Liver (tissue), 9 donors: ENCODE data around the gene PITPNC1. TPM values are rescaled to one million over a fixed set of nuclear protein-coding genes. Genes with fewer than 3 reads are reported as not detected.

Experiments used
- DNase-seq: peaks from one replicate; pipeline ENCODE4 v3.0.0-alpha.2; 2017; ENCODE audit warnings: low spot score
- H3K27ac ChIP-seq, 2 donors: one replicate each; pipeline ENCODE4 v1.7.0; 2013; ENCODE audit warnings: inconsistent platforms in 2 of 2, low read length in 2 of 2, control low read depth in 1 of 2, low read depth in 1 of 2, mild to moderate bottlenecking in 1 of 2
- H3K27me3 ChIP-seq, 4 donors: one replicate each; pipeline versions ENCODE4 v1.6.1 to v1.7.0; 2013; ENCODE audit warnings: low read length in 3 of 4, inconsistent platforms in 1 of 4, mild to moderate bottlenecking in 1 of 4, moderate library complexity in 1 of 4; ENCODE audit not compliant: control insufficient read depth in 4 of 4, insufficient read depth in 4 of 4
- H3K36me3 ChIP-seq, 4 donors: one replicate each; pipeline versions ENCODE4 v1.6.1 to v1.7.0; 2013; ENCODE audit warnings: low read length in 3 of 4, mild to moderate bottlenecking in 3 of 4, low read depth in 1 of 4, moderate library complexity in 1 of 4; ENCODE audit not compliant: control insufficient read depth in 4 of 4, insufficient read depth in 3 of 4
- H3K4me1 ChIP-seq, 4 donors: one replicate each; pipeline versions ENCODE4 v1.6.1 to v1.7.0; 2013; ENCODE audit warnings: low read length in 3 of 4, mild to moderate bottlenecking in 3 of 4, moderate library complexity in 1 of 4; ENCODE audit not compliant: control insufficient read depth in 4 of 4, insufficient read depth in 4 of 4
- H3K4me3 ChIP-seq, 3 donors: one replicate each; pipeline versions ENCODE4 v1.6.1 to v1.7.0; 2013; ENCODE audit warnings: low read length in 3 of 3, control low read depth in 1 of 3, low read depth in 1 of 3, mild to moderate bottlenecking in 1 of 3
- H3K9ac ChIP-seq, 2 donors: one replicate each; pipeline ENCODE4 v1.7.0; 2013; ENCODE audit warnings: low read length in 2 of 2, mild to moderate bottlenecking in 2 of 2, moderate library complexity in 2 of 2, control low read depth in 1 of 2, low read depth in 1 of 2
- H3K9me3 ChIP-seq, 4 donors: one replicate each; pipeline versions ENCODE4 v1.6.1 to v1.7.0; 2013; ENCODE audit warnings: low read length in 3 of 4; ENCODE audit not compliant: control insufficient read depth in 4 of 4
- EGR1 ChIP-seq, 2 donors: IDR thresholded peaks; 2 replicates each; pipeline ENCODE4 v1.6.1; 2016 to 2018; ENCODE audit warnings: antibody characterized with exemption in 2 of 2, low read depth in 2 of 2
- FOXA1 ChIP-seq: IDR thresholded peaks from 2 replicates; pipeline ENCODE4 v1.6.1; 2016; ENCODE audit warnings: antibody characterized with exemption
- FOXA2 ChIP-seq: IDR thresholded peaks from 2 replicates; pipeline ENCODE4 v1.6.1; 2016; ENCODE audit warnings: antibody characterized with exemption
- GABPA ChIP-seq, 2 donors: IDR thresholded peaks in 1 of 2; conservative IDR thresholded peaks in 1 of 2; 2 replicates each; pipeline ENCODE4 v1.6.1; 2016; ENCODE audit warnings: antibody characterized with exemption in 2 of 2, mild to moderate bottlenecking in 1 of 2, moderate library complexity in 1 of 2
- HNF4A ChIP-seq, 2 donors: conservative IDR thresholded peaks; 2 replicates each; pipeline ENCODE4 v1.6.1; 2016; ENCODE audit warnings: antibody characterized with exemption in 2 of 2, mild to moderate bottlenecking in 2 of 2
- HNF4G ChIP-seq: IDR thresholded peaks from 2 replicates; pipeline ENCODE4 v1.6.1; 2016; ENCODE audit warnings: antibody characterized with exemption
- JUND ChIP-seq, 2 donors: IDR thresholded peaks; 2 replicates each; pipeline ENCODE4 v1.6.1; 2016; ENCODE audit warnings: antibody characterized with exemption in 2 of 2
- NR2F2 ChIP-seq: IDR thresholded peaks from 2 replicates; pipeline ENCODE4 v1.6.1; 2016; ENCODE audit warnings: antibody characterized with exemption
- RAD21 ChIP-seq, 2 donors: IDR thresholded peaks; 2 replicates each; pipeline ENCODE4 v1.6.1; 2016; ENCODE audit warnings: antibody characterized with exemption in 2 of 2, mild to moderate bottlenecking in 2 of 2
- RXRA ChIP-seq, 2 donors: IDR thresholded peaks; 2 replicates each; pipeline ENCODE4 v1.6.1; 2017 to 2018; ENCODE audit warnings: antibody characterized with exemption in 2 of 2, mild to moderate bottlenecking in 1 of 2
- SP1 ChIP-seq: IDR thresholded peaks from 2 replicates; pipeline ENCODE4 v1.6.1; 2018; ENCODE audit warnings: antibody characterized with exemption, mild to moderate bottlenecking
- TAF1 ChIP-seq: conservative IDR thresholded peaks from 2 replicates; pipeline ENCODE4 v1.6.1; 2016; ENCODE audit warnings: antibody characterized with exemption, mild to moderate bottlenecking
- YY1 ChIP-seq: IDR thresholded peaks from 2 replicates; pipeline ENCODE4 v1.6.1; 2016; ENCODE audit warnings: antibody characterized with exemption, mild to moderate bottlenecking
- WGBS: extraction: QIAGEN DNeasy Blood & Tissue Kit; methylation state at CpG from one replicate; pipeline ENCODE4 v1.1.7; 2013; 5-methylcytosine and 5-hydroxymethylcytosine counted together
- polyA plus RNA-seq, 2 donors: library from polyadenylated mRNA; stranded (reverse) in 1 of 2; unstranded in 1 of 2; fragments of 200-250 nt in 1 of 2; fragments of >200 nt in 1 of 2; fragmentation: Nextera tagmentation in 1 of 2; extraction: Ambion mirVana in 1 of 2; gene quantifications; one replicate each; pipeline versions ENCODE4 v1.2.1 to v1.2.3, GENCODE V29; 2013 to 2015
- total RNA-seq, 2 donors: library from RNA; depleted of rRNA; stranded (reverse); fragments of >200 nt; gene quantifications; one replicate each; pipeline ENCODE4 v1.2.3, GENCODE V29; 2014
- TF ChIP-seq, protein P1 (sequence below): IDR thresholded peaks from 2 replicates; pipeline ENCODE4 v1.6.1; 2016; ENCODE audit warnings: antibody characterized with exemption
- TF ChIP-seq, protein P2 (sequence below): IDR thresholded peaks from 2 replicates; pipeline ENCODE4 v1.6.1; 2016; ENCODE audit warnings: antibody characterized with exemption
- TF ChIP-seq, protein P3 (sequence below): IDR thresholded peaks from 2 replicates; pipeline ENCODE4 v1.6.1; 2016; ENCODE audit warnings: antibody characterized with exemption
- TF ChIP-seq, protein P4 (sequence below): IDR thresholded peaks from 2 replicates; pipeline ENCODE4 v1.6.1; 2016; ENCODE audit warnings: antibody characterized with exemption, mild to moderate bottlenecking
- donor health status: healthy.
- donor health status: healthy.
- donor health status: healthy.
- donor health status: healthy.
- donor health status: healthy.

Gene PITPNC1
- total and polyA plus RNA-seq, 4 donors = 2.3 to 10.2 (median 5.7) TPM

DNA sequence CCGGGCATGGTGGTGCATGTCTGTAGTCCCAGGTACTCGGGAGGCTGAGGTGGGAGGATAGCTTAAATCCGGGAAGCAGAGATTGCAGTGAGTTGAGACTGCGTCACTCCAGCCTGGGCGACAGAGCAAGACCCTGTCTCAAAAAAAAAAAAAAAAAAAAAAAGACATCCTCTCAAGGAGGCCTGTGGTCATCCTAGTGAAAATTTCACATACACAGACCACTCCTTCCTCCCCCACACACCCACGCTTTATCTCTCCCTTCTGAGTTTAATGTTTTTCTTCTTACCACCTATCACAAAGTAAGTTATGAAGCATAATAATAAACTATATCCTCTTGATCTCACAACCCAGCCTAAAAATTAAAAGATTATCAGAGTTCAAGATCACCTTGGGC is 339.3 kb downstream of the PITPNC1 start:
- 97% methylated on average over 6 of the region's 6 CpGs for WGBS

DNA sequence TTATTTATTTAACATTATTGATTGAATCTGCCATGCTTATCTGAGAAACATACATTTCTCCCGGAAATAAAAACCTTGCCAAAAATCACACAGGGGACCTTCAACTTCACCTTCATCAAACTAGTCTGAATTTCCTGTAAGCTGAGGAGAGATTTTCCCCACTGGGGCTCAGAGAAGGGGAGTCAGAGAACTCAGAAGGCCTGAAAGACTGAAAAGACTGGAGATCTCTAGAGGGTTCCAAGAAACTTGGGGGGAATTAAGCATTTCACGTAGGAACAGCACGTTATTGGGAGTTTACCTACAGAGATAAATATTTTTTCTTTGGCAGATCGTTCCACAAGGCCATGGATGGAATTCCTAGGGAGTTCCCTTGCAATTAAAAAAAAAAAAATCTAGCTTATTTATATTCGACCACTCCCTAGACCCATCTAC is 340.1 kb downstream of the PITPNC1 start:
- no peak for DNase-seq
- Histone ChIP-seq H3K27ac (peak overlapping the region; percentile 52 to 53), H3K4me1 (peaks cover 8 to 21% (median 11%) of the 10 kb centered on the region in 4 donors), H3K9me3 (no peaks in the 10 kb centered on the region), H3K9ac (peak overlapping the region; percentile 53 to 80), H3K36me3 (peaks cover 3 to 17% (median 15%) of the 10 kb centered on the region in 4 donors), H3K27me3 (no peaks in the 10 kb centered on the region), H3K4me3 (peak overlapping the region; percentile 38 to 77 (median 58))
- TF ChIP-seq EGR1 (IDR thresholded peaks at IDR 0.05; ENCODE audit: low read depth in 2 of 2) (no peak), SP1 (no peak), RXRA (IDR thresholded peaks at IDR 0.05) (no peak), FOXA1 (no peak)
- WGBS = under 1% methylated on average over 5 of the region's 5 CpGs

More for the DNA sequence above, 339.3 kb downstream of the PITPNC1 start:
- H3K4me3 ChIP-seq = no peak overlapping the region
- peaks cover 8 to 21% (median 11%) of the 10 kb centered on the region in 4 donors for H3K4me1 ChIP-seq
- DNase-seq = no peak
- no peaks in the 10 kb centered on the region for H3K27me3 ChIP-seq
- TF ChIP-seq, protein P1, sequence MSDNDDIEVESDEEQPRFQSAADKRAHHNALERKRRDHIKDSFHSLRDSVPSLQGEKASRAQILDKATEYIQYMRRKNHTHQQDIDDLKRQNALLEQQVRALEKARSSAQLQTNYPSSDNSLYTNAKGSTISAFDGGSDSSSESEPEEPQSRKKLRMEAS = no peak
- TF ChIP-seq GABPA (IDR thresholded peaks at IDR 0.05 in 1 of 2, conservative IDR thresholded peaks at IDR 0.05 in 1 of 2) (no peak), JUND (IDR thresholded peaks at IDR 0.05) (no peak), RAD21 (IDR thresholded peaks at IDR 0.05) (no peak), HNF4G (no peak), RXRA (IDR thresholded peaks at IDR 0.05) (no peak), NR2F2 (no peak), YY1 (no peak), FOXA1 (no peak), HNF4A (conservative IDR thresholded peaks at IDR 0.05) (no peak), TAF1 (no peak)
- TF ChIP-seq, protein P2, sequence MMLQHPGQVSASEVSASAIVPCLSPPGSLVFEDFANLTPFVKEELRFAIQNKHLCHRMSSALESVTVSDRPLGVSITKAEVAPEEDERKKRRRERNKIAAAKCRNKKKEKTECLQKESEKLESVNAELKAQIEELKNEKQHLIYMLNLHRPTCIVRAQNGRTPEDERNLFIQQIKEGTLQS = no peak
- peaks cover 0 to 10% (median 7%) of the 10 kb centered on the region in 4 donors for H3K36me3 ChIP-seq
- H3K27ac ChIP-seq = no peak overlapping the region
- no peak overlapping the region for H3K9ac ChIP-seq
- no peaks in the 10 kb centered on the region for H3K9me3 ChIP-seq

DNA sequence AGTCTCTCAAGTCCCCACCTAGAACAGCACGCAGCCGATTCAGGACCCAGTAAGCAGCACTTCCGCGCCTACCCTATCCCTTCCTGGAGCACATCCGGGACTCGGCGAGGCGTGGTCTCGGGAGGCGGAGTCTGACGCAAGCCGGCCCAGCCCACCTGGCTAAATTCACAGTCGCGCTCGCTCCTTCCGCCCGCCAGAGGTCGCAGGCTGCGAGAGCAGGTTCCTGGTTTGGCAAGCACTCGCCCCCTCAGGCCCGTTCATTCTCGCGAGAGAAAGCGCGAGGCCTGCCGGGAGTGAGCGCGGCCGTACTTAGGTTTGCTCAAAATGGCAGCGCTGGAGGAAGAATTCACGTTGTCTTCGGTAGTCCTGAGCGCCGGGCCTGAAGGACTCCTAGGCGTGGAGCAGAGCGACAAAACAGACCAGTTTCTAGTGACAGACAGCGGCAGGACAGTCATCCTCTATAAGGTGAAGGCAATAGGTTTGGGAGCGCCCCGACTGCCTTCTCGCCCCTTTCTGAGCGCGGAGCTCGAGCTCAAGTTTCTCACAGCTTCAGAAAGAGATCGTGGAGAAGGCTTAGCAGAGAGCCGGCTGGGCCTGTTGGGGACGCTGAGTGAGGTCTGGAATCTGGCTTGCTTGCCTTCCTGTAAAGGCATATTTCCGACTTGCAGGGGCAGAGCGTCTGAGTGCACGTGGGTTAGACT is 340.7 kb downstream of the PITPNC1 start, which contains the start of gene NOL11:
Gene NOL11, plus strand, starts transcription at position 313 of the 701 bp plus-strand sequence. Its CDS starts 12 bp downstream, at position 325.
- no peaks in the 10 kb centered on the region for H3K27me3 ChIP-seq
- H3K4me3 ChIP-seq = peak within 1 kb of the TSS; percentile 77 to 100 (median 95)
- H3K36me3 ChIP-seq = peaks cover 3 to 22% (median 18%) of the 10 kb centered on the region in 4 donors
- H3K9ac ChIP-seq = peak within 1 kb of the TSS; percentile 93 to 96
- no peaks in the 10 kb centered on the region for H3K9me3 ChIP-seq
- H3K27ac ChIP-seq = peak within 1 kb of the TSS; percentile 85 to 91
- under 1% methylated on average over 49 of the region's 49 CpGs for WGBS
- DNase-seq = peak; percentile 99
- peaks cover 8 to 21% (median 11%) of the 10 kb centered on the region in 4 donors for H3K4me1 ChIP-seq
- peak; percentile 91 for TF ChIP-seq TAF1
- peak; percentile 83 for TF ChIP-seq SP1
- peak; percentile 92 to 98 for TF ChIP-seq EGR1 (IDR thresholded peaks at IDR 0.05; ENCODE audit: low read depth in 2 of 2)
- peak; percentile 25 for TF ChIP-seq NR2F2
- TF ChIP-seq FOXA1 = peak; percentile 32
- TF ChIP-seq, protein P1 = peak; percentile 85
- TF ChIP-seq, protein P2 = peak; percentile 72
- TF ChIP-seq JUND (IDR thresholded peaks at IDR 0.05) = peak; percentile 11 to 54
- TF ChIP-seq HNF4A (conservative IDR thresholded peaks at IDR 0.05) = peak in 1 of 2 donors; percentile 37
- peak; percentile 45 to 48 for TF ChIP-seq RXRA (IDR thresholded peaks at IDR 0.05)
- peak; percentile 57 to 84 for TF ChIP-seq GABPA (IDR thresholded peaks at IDR 0.05 in 1 of 2, conservative IDR thresholded peaks at IDR 0.05 in 1 of 2)
- TF ChIP-seq FOXA2 = no peak
- TF ChIP-seq, protein P3, sequence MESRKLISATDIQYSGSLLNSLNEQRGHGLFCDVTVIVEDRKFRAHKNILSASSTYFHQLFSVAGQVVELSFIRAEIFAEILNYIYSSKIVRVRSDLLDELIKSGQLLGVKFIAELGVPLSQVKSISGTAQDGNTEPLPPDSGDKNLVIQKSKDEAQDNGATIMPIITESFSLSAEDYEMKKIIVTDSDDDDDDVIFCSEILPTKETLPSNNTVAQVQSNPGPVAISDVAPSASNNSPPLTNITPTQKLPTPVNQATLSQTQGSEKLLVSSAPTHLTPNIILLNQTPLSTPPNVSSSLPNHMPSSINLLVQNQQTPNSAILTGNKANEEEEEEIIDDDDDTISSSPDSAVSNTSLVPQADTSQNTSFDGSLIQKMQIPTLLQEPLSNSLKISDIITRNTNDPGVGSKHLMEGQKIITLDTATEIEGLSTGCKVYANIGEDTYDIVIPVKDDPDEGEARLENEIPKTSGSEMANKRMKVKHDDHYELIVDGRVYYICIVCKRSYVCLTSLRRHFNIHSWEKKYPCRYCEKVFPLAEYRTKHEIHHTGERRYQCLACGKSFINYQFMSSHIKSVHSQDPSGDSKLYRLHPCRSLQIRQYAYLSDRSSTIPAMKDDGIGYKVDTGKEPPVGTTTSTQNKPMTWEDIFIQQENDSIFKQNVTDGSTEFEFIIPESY = peak; percentile 100
- TF ChIP-seq, protein P4, sequence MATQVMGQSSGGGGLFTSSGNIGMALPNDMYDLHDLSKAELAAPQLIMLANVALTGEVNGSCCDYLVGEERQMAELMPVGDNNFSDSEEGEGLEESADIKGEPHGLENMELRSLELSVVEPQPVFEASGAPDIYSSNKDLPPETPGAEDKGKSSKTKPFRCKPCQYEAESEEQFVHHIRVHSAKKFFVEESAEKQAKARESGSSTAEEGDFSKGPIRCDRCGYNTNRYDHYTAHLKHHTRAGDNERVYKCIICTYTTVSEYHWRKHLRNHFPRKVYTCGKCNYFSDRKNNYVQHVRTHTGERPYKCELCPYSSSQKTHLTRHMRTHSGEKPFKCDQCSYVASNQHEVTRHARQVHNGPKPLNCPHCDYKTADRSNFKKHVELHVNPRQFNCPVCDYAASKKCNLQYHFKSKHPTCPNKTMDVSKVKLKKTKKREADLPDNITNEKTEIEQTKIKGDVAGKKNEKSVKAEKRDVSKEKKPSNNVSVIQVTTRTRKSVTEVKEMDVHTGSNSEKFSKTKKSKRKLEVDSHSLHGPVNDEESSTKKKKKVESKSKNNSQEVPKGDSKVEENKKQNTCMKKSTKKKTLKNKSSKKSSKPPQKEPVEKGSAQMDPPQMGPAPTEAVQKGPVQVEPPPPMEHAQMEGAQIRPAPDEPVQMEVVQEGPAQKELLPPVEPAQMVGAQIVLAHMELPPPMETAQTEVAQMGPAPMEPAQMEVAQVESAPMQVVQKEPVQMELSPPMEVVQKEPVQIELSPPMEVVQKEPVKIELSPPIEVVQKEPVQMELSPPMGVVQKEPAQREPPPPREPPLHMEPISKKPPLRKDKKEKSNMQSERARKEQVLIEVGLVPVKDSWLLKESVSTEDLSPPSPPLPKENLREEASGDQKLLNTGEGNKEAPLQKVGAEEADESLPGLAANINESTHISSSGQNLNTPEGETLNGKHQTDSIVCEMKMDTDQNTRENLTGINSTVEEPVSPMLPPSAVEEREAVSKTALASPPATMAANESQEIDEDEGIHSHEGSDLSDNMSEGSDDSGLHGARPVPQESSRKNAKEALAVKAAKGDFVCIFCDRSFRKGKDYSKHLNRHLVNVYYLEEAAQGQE = peak; percentile 92
- TF ChIP-seq YY1 = peak; percentile 99
- peak; percentile 79 to 87 for TF ChIP-seq RAD21 (IDR thresholded peaks at IDR 0.05)
- TF ChIP-seq HNF4G = no peak
